Ishikawa (cell line): ENCODE data around the gene STT3B.

Source experiments
- CEBPB ChIP-seq: IDR thresholded peaks from 2 replicates; pipeline ENCODE4 v1.6.1; 2012
- CREB1 ChIP-seq: IDR thresholded peaks from 2 replicates; pipeline ENCODE4 v1.6.1; 2012; ENCODE audit warnings: low read depth
- EP300 ChIP-seq: IDR thresholded peaks from 2 replicates; pipeline ENCODE4 v1.6.1; 2012; ENCODE audit warnings: borderline replicate concordance
- FOXM1 ChIP-seq: IDR thresholded peaks from 2 replicates; pipeline ENCODE4 v1.6.1; 2012; ENCODE audit warnings: low read depth, borderline replicate concordance
- MAX ChIP-seq: IDR thresholded peaks from 2 replicates; pipeline ENCODE4 v1.6.1; 2012
- RAD21 ChIP-seq: IDR thresholded peaks from 2 replicates; pipeline ENCODE4 v1.6.1; 2012; ENCODE audit warnings: low read depth
- TAF1 ChIP-seq: IDR thresholded peaks from 2 replicates; pipeline ENCODE4 v1.6.1; 2012; ENCODE audit warnings: low read depth, mild to moderate bottlenecking
- TCF12 ChIP-seq: IDR thresholded peaks from 2 replicates; pipeline ENCODE4 v1.6.1; 2012; ENCODE audit warnings: low read depth
- TEAD4 ChIP-seq: IDR thresholded peaks from 2 replicates; pipeline ENCODE4 v1.6.1; 2012
- YY1 ChIP-seq: IDR thresholded peaks from 2 replicates; pipeline ENCODE4 v1.6.1; 2012; ENCODE audit warnings: low read depth
- ZBTB7A ChIP-seq: IDR thresholded peaks from 2 replicates; pipeline ENCODE4 v1.6.1; 2012; ENCODE audit warnings: low read depth
- TF ChIP-seq, protein P1 (sequence below): IDR thresholded peaks from 2 replicates; pipeline ENCODE4 v1.6.1; 2012; ENCODE audit warnings: low read depth, mild to moderate bottlenecking

DNA sequence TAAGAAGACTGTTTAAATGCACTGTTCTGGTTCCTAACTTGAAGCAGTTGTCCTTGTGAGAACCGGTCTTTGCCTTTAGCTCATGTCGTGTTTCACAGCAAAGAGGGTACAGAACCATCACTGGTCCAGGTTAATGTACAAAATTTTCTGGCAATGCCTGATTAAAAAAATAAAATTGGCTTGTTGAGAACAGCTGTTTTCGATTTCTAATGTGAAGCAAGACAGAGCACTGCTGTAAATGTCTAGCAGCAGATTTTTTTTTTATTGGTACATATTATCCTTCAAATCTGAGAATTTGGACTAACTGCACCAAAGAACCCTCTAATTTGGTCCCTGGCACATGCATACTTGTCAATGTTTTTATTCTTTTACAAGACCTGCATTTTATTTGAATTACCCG lies 103.3 kb downstream of the STT3B start:
- TF ChIP-seq FOXM1 (no peak), EP300 (no peak), ZBTB7A (no peak), CEBPB (no peak), CREB1 (no peak), MAX (no peak), TAF1 (no peak), YY1 (no peak), TEAD4 (no peak), TCF12 (no peak), RAD21 (no peak)
- TF ChIP-seq, protein P1, sequence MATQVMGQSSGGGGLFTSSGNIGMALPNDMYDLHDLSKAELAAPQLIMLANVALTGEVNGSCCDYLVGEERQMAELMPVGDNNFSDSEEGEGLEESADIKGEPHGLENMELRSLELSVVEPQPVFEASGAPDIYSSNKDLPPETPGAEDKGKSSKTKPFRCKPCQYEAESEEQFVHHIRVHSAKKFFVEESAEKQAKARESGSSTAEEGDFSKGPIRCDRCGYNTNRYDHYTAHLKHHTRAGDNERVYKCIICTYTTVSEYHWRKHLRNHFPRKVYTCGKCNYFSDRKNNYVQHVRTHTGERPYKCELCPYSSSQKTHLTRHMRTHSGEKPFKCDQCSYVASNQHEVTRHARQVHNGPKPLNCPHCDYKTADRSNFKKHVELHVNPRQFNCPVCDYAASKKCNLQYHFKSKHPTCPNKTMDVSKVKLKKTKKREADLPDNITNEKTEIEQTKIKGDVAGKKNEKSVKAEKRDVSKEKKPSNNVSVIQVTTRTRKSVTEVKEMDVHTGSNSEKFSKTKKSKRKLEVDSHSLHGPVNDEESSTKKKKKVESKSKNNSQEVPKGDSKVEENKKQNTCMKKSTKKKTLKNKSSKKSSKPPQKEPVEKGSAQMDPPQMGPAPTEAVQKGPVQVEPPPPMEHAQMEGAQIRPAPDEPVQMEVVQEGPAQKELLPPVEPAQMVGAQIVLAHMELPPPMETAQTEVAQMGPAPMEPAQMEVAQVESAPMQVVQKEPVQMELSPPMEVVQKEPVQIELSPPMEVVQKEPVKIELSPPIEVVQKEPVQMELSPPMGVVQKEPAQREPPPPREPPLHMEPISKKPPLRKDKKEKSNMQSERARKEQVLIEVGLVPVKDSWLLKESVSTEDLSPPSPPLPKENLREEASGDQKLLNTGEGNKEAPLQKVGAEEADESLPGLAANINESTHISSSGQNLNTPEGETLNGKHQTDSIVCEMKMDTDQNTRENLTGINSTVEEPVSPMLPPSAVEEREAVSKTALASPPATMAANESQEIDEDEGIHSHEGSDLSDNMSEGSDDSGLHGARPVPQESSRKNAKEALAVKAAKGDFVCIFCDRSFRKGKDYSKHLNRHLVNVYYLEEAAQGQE: no peak
